HG03103 (cell line): ENCODE measurements around the gene ZSWIM1.
A peak's percentile ranks its signal among the peaks of the same experiment; 100 is the strongest.
"Not testable (repeated sequence)": the region's sequence is repeated elsewhere in the genome, so short reads cannot be mapped to it uniquely, and the experiment has no call there.

Experiments used
- ATAC-seq: cut with Tn5 transposase; IDR thresholded peaks from one replicate; pipeline ENCODE4 v1.9.1; 2021; ENCODE audit warnings: low read depth; ENCODE audit not compliant: unreplicated experiment

Gene ZSWIM1

DNA sequence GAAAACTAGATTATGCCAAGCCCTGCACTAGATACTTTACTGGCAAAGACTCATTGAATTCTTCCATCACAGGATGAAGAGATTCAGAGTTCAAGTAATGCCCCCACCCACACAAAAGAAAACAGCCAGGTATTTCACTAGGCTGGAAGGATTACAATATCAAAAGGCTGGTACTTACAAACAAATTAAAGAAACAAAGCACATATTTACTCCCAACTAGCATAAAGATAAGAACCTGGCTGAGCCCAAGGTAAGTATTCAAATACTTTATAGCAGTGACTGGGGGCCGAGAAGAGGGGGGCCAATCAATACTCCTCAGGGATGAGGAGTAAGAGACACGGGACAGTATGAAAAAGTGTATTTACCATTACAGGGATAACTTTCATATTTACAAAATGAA, 27.5 kb upstream of the ZSWIM1 start:
- no peak for ATAC-seq

DNA sequence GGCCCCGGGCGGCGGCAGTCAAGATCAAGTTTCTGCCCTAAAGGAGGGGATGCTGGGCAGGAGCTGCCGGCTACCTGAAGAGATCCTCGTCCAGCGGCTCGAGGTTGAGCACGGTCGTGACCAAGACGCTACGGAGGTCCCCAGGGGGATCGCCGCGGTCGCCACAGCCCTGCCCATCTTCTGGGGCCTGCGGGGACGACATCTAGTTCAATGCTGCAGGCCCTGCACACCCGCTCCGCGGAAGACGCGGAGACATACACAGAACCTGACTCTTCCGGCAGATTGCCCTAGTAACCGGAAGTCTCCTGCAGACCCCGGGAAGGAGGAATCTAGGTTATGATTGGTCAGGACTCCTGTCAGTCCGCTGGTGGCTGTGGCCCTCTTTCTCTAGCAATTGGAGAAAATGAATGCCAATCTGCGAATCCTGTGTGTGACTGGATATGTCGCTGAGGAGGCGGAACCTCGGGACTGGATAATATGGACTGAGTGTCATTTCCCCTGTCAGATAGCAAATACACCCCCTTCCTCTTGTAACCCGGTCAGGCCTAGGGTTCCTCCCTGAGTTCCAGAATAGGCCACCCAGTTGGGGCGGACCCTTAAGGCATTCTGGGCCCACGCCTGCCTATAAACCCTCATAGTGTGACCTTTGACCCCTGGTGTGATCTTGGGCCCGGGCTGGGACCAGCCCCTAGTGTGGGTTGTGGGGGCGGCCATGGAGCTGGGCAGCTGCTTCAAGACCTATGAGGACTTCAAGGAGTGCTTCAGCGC, 23.7 kb upstream of the ZSWIM1 start, which contains the start of the genes ACOT8 and ZSWIM3:
TSS of gene ACOT8 (minus strand) at position 279 of the 768 bp plus-strand sequence. CDS start at position 202, 77 bp downstream.
TSS of gene ZSWIM3 (plus strand) at position 501 of the 768 bp plus-strand sequence. CDS start at position 713, 212 bp downstream.
- peak; percentile 94 for ATAC-seq

DNA sequence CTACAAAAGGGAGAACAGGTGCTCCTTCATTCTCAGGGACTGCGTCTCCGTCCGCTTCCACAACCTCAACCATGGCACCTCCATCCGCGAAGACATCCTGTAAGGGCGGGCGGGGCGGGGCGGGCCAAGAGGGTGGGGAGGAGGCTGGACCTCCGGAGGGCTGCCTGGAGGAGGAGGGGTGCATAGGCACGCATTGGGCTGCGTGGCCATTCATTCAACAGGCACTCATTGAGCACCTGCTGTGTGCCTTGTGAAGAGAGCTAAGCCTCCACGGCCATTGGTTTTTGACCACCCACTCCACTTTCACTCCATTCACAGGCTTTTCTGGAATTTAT, 23.2 kb upstream of the ZSWIM1 start:
- peak; percentile 26 for ATAC-seq

DNA sequence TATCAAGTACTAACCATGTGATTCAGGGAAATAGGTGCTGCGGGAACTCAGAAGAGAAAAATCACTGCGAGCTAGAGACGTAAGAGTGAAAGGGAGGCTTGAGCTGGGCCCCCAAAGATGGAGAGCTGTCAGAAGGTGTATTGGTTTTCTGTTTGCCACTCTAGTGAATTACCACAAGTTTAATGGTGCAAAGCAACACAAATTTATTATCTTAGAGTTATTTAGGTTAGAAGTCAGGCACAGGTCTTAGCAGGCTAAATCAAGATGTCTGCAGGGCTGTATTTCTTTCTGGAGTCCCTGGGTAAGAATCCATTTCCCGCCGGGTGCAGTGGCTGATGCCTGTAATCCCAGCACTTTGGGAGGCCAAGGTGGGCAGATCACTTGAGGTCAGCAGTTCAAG, 21.1 kb upstream of the ZSWIM1 start:
- no peak for ATAC-seq

DNA sequence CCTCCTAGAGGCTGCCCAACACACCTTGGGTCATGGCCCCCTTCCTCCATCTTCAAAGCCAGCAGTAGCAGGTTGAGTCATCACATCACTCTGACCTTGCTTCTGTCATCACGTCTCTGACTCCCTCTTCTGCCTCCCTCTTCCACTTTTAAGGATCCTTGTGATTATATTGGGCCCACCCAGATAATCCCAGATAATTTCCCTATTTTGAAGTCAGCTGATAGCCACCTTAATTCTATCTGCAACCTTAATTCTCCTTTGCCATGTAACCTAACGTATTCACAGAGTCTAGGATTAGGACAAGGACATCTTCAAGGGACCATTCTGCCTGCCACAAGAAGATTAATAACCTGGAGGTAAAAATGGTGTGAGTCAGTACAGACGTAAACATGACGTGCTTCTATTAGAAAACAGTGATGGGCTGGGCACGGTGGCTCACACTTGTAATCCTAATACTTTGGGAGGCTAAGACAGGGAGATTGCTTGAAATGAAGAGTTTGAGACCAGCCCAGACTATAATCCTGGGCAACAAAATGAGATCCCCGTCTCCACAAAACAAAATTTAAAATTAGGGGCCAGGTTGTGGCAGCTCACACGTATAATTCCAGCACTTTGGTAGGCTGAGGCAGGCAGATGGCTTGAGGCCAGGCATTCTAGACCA, 20.3 kb upstream of the ZSWIM1 start:
- no peak for ATAC-seq

DNA sequence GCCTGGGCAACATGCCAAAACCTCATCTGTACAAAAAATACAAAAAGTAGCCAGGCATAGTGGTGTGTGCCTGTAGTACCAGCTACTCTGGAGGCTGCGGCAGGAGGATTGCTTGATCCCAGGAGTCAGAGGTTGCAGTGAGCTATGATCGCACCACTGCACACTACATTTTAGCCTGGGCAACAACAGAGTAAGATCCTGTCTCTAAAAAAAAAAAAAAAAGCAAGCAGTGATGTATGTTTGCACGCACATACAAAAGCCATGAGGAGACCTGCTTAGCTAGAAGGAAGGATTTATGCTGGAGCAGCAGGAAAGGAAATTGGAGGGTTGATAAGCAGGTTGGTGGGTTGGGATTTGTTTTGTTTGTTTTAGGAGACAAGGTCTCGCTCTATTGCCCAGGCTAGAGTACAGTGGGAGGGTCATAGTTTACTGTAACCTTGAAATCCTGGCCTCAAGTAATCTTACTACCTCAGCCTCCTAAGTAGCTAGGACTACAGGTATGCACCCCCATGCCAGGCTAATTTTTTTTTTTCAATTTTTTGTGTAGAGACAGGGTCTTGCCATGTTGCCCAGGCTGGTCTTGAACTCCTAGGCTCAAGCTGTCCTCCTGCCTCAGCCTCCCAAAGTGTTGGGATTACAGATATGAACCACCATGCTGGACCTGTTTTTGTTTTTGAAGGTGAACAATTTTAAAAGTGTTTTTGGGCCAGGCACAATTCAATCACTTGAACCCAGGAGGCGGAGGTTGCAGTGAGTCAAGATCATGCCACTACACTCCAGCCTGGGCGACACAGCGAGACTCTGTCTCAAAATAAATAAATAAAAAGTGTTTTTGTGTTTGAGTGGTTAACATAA, 19.6 kb upstream of the ZSWIM1 start:
- ATAC-seq: no peak

DNA sequence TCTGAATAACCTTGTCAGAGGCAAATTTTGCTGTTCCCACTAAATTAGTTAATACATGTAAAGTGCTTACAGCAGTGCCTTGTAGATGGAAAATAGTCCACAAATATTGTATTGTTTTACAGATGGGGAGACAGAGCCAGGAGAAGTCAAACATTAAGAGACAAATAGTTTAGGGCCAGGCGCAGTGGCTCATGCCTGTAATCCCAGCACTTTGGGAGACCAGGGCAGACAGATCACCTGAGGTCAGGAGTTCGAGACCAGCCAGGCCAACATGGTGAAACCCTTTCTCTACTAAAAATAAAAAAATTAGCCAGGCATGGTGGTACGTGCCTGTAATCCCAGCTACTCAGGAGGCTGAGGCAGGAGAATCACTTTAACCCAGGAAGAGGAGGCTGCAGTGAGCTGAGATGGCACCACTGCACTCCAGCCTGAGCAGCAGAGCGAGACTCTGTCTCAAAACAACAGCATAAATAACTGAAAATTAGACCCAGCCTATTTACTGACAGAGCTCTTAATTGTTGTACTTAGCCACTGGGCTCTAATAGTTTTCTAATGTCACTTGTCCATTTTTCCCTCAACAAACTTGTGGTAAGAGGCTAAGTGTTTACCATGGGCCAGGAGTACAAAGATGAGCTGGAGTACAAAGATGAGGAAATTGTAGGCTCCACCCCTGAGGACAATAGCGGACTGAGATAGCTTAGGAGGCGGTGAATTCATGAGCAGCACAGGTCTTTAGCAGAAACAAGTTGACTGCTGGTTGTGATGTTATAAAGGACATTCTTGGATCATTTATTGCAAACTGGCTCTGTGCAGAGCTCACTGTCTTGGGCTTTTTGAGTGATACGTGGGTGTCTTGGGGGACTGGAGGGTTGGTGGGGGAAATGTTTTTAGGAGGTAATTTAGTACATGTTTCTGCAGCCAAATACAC, 17.2 kb upstream of the ZSWIM1 start:
- ATAC-seq: no peak

DNA sequence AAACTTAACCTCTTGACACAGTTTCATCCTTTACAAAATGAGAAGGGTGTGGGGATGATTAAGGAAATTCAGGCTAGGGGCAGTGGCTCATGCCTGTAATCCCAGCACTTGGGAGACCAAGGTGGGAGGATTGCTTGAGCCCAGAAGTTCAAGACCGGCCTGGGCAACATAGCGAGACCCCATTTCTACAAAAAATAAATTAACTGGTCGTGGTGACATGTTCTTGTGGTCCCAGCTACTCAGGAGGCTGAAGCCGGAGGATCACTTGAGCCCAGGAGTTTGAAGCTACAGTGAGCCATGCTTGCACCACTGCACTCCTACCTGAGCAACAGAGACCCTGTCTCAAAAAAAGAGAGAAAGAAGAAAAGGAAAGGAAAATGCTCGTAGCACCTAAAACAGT, 14.6 kb upstream of the ZSWIM1 start:
- ATAC-seq: no peak

DNA sequence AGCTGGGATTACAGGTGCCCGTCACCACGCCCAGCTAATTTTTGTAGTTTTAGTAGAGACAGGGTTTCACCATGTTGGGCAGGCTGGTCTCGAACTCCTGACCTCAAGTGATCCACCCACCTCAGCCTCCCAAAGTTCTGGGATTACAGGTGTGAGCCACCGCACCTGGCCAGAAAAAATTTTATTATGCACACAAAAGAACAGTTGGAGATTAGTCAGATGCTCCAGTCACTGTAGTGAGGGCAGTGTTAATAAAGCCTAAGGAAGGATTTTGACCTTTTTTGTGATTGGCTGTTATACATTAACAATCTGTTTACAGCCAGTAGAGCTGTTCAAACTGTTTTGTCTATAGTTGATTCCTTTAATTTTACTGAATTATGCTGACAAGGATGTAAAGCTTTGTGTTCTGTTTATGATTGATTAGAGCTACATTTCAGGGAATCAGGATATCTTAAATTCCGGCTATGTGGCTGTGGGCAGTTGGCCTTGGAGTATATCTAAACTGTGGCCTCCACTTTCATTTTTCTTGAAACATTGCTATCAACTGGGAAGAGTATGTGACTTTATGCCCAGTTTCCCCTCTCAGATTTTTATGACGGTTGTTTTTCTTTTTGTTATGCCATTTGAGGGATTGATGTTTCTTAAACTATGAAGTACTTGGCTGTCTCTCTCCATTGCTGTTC, 13.8 kb upstream of the ZSWIM1 start:
- no peak for ATAC-seq

DNA sequence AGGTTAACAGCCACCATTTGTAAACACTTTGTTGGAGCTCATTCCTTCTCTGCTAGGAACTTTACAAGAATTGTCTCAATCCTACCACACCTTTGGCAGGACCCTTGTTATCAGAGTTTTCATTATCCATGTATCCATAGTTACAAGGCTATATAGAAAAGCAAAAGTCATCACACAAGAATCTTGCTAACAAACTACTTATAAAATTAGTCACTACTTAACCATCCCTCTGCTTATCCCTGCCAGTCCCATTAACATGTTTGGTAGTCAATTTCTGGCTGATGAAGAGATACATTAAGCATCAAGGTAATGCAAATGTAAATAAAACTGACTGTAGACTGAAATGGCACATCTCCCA, 13.2 kb upstream of the ZSWIM1 start:
- no peak for ATAC-seq

DNA sequence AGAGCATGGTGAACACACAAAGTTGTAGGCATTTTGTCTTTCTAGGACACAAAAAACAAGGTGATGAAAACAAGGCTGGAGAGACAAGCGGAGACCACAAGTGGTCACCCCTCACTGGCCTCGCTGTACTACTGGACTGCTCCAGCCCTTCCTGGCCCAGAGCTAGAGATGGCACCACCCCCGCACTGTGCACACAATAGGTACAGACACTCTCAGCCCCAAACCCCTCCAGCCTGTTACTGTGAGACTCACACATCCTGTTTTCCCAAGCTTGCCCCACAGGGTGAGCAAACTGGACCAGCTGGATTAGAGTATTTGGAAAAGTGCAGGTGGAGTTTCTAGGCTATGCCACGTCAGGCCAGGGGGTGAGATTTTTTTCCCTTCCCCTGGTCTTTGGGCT, 8.4 kb upstream of the ZSWIM1 start:
- ATAC-seq: no peak

DNA sequence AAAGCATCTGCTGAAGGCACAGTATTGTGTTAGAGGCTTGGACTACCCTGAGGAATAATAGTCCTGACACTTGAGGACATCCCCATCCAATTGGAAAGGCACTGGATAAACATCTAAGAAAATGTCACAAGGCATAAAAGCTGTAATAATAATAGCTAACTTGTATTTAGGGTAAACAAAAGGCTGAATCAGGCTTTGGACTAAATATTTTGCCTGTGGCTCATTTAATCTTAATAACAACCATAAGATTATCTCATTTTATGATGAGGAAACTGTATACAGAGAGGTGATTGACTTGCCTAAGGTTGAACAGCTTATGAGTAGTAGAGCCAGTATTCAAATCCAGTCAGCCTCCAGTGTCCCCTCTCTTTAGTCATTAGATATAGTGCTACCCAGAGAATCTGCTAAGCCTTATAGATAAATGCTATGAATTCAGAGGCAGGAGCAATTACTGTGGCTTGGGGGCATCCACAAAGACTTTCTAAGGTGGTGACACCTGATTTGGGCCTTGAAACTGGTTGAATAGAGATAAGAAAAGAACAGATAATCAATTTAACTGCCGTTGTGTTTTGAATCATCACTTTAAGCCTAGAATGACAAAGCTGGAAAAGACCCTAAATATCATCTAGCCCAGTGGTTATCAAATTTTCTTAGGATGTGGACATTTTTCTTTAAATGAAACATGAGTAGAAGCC, 7.5 kb upstream of the ZSWIM1 start:
- ATAC-seq: no peak

DNA sequence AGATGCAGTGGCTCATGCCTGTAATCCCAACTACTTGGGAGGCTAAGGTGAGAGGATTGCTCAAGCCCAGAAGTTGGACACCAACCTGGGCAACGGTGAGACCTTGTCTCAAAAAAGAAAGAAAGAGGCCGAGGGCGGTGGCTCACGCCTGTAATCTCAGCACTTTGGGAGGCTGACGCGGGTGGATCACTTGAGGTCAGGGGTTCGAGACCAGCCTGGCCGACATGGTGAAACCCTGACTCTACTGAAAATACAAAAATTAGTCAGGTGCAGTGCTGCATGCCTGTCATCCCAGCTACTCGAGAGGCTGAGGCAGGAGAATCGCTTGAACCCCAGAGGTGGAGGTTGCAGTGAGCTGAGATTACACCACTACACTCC, 6.9 kb upstream of the ZSWIM1 start:
- not testable (repeated sequence) for ATAC-seq

DNA sequence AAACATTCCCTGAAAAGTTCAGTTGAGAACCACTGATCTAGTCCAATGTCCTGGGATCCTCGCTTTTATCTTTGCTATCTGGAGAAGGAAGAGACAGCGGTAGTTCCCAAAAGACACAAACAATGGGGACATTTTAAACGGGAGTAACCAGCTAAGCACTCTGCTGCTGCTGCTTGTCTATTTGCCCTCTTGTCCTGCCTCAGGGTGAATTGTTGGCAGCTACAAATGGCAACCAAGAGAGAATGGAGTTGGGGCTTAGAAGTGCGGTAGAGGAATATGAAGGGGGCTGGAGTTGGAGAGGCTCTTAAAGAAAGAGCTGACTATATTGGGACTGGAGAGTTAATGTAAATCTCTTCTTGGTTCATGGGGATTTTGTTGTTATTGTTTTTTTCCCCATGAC, 6.5 kb upstream of the ZSWIM1 start:
- ATAC-seq: no peak

DNA sequence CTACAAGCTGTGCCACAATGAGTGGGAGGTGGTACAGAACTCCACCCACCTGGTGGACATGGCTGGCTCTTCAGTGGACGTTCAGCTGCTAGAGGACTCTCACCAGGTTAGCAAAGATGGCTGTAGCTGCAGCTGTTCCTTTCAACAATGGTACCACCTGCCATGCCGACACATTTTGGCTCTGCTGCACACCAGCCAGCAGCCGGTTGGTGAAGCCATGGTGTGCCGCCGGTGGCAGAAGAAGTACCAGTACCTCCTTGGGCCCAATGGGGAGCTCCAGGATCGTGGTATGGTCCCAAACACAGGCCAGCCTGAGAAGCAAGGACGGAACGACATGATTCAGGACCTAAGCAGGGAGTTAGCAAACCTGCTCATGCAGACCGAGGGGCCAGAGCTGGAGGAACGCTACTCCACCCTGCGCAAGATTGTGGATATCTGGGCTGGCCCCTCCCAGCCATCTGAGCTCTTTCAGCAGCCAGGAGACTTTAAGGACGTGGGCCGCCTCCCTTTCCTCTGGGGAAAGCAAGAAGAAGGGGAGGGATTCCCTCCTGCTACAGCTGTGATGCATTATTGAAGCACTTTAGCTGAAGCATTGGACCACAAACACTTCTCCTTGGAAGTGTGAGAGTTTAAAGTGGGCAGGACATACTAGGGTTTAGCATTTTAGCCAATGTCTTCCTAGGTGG, 2.8 kb upstream of the ZSWIM1 start:
- no peak for ATAC-seq

DNA sequence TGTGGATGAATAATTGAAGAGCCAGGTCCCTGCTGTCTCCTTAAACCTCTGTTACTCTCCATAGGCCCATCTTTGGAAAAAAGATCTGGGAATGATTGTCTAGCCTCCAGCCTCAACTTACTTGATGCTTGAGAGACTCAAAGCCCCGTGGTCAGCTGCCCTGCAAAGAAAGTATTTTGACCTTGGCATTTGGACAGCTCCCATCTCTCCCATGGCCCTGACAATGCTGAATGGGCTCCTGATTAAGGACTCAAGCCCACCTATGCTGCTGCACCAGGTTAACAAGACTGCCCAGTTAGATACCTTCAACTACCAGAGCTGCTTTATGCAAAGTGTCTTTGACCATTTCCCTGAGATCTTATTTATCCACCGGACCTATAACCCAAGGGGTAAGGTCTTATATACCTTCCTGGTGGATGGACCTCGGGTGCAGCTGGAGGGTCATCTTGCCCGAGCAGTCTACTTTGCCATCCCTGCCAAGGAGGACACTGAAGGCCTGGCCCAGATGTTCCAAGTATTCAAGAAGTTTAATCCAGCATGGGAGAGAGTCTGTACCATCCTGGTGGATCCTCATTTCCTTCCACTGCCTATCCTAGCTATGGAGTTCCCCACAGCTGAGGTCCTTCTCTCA, 1.6 kb downstream of the ZSWIM1 start:
- ATAC-seq: no peak

DNA sequence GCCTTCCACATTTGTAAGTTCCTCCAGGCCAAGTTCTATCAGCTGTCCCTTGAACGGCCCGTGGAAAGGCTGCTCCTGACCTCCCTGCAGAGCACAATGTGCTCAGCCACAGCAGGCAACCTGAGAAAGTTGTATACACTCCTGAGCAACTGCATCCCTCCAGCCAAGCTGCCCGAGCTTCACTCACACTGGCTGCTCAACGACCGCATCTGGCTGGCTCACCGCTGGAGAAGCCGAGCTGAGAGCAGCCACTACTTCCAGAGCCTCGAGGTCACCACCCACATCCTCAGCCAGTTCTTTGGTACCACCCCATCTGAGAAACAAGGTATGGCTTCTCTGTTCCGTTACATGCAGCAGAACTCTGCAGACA, 2.1 kb downstream of the ZSWIM1 start:
- no peak for ATAC-seq
